ENCODE data around the gene SVEP1. TPM values are rescaled to one million over a fixed set of nuclear protein-coding genes. Genes with fewer than 3 reads are reported as not detected.

Gene SVEP1
- total and polyA plus RNA-seq, 2 experiments from 2014 or later: 1.9 to 4.4 TPM

DNA sequence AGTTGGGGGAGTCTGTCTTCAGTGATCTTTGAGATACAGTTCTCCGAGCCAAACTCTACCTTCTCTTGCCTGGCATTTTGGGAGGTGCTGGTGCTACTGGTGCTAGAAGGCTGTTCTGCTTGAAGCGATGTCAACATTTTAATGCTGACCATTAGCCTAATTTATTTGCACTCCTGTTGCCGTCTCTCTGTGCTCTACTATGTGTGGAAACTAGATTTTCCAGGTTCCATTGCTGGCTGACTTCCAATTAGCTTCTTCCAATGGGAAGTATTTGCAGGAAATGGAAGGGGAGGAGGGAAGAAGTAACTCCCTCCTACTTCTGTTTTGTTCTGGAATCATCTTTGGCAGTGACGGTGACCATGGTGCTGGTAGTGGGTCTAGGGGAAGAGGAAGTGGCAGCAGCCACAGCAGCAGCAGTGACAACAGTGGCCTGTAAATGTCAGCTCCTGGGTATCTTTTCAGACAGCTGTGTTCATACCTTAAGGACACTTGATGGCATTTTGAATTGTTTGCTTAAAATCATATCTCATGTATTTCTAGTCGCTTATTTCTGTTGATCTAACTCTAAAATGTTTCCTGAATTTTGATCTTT lies 249.8 kb downstream of the SVEP1 start:
- H3K27ac ChIP-seq: no peak overlapping the region
- H3K9me3 ChIP-seq (ENCODE audit: low read depth): no peaks in the 10 kb centered on the region
- no peaks in the 10 kb centered on the region for H3K36me3 ChIP-seq
- TF ChIP-seq, protein P1, sequence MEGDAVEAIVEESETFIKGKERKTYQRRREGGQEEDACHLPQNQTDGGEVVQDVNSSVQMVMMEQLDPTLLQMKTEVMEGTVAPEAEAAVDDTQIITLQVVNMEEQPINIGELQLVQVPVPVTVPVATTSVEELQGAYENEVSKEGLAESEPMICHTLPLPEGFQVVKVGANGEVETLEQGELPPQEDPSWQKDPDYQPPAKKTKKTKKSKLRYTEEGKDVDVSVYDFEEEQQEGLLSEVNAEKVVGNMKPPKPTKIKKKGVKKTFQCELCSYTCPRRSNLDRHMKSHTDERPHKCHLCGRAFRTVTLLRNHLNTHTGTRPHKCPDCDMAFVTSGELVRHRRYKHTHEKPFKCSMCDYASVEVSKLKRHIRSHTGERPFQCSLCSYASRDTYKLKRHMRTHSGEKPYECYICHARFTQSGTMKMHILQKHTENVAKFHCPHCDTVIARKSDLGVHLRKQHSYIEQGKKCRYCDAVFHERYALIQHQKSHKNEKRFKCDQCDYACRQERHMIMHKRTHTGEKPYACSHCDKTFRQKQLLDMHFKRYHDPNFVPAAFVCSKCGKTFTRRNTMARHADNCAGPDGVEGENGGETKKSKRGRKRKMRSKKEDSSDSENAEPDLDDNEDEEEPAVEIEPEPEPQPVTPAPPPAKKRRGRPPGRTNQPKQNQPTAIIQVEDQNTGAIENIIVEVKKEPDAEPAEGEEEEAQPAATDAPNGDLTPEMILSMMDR (IDR thresholded peaks at IDR 0.05; ENCODE audit: low read depth, low read length): no peak
- no peaks in the 10 kb centered on the region for H3K27me3 ChIP-seq
- no peak overlapping the region for H3K4me3 ChIP-seq
- H3K4me1 ChIP-seq (ENCODE audit: low read depth): no peaks in the 10 kb centered on the region
- no peak for DNase-seq (ENCODE audit: low read depth in 1 of 2, low spot score in 1 of 2)

DNA sequence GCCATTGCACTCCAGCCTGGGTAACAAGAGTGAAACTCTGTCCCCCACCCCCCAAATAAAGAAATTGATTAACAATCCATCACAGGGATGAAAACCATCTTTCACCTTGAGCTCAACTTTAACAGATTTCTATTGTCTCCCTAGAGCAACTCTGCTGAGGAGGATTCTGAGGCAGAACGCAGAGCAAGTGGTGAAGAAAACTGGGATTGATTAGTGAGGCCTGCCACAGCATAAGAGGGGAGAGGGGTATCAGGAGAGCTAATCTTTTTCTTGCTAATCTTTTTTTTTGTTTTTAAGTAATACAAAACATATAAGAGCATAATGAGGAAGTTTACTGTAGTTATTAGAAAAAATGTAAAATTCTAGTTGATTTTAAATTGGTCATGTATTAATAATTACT lies 250.8 kb downstream of the SVEP1 start:
- Histone ChIP-seq H3K4me3 (no peak overlapping the region), H3K27ac (no peak overlapping the region), H3K36me3 (no peaks in the 10 kb centered on the region), H3K4me1 (ENCODE audit: low read depth) (no peaks in the 10 kb centered on the region), H3K27me3 (no peaks in the 10 kb centered on the region), H3K9me3 (ENCODE audit: low read depth) (no peaks in the 10 kb centered on the region)
- TF ChIP-seq, protein P1 (IDR thresholded peaks at IDR 0.05; ENCODE audit: low read depth, low read length): no peak
- DNase-seq (ENCODE audit: low read depth in 1 of 2, low spot score in 1 of 2): no peak

DNA sequence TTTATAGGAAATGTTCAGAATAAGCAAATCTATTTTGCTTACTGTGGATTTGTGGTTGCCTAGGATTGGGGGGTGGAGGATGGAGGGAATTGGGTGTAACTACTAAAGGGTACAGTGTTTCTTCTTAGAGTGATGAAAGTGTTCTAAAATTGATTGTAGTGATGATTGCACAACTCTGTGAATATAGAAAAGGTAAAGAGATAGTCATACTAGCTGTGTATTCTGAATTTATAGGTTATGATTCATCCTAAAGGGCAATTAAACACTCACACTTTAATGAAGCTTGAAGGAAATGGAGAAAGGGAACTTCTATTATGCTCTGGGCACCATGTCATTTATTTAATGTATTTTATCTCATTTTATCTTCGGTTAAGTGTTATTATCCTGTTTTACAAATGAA lies 251.8 kb downstream of the SVEP1 start:
- Histone ChIP-seq H3K4me1 (ENCODE audit: low read depth) (no peaks in the 10 kb centered on the region), H3K27ac (no peak overlapping the region), H3K9me3 (ENCODE audit: low read depth) (no peaks in the 10 kb centered on the region), H3K36me3 (no peaks in the 10 kb centered on the region), H3K4me3 (no peak overlapping the region), H3K27me3 (no peaks in the 10 kb centered on the region)
- TF ChIP-seq, protein P1 (IDR thresholded peaks at IDR 0.05; ENCODE audit: low read depth, low read length): no peak
- no peak for DNase-seq (ENCODE audit: low read depth in 1 of 2, low spot score in 1 of 2)

DNA sequence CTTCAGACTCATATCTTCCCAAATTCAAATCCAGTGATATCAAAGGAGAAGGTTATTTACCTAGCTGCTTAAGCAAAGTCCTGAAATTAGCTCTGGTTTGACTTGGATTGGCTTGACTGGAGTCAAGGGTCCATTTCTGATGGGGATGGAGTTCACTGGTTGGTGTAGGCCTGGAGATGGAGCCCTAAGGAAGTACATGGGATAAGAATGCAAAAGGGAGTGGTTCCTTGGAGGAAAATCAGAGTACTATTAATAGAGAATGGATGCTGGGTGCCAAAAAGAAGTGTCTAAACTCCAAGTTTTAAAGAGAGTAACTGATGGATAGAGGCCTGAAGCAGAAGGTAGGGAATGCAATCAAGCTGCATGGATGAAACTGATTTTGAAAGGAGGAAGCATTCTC lies 255.7 kb downstream of the SVEP1 start:
- H3K27ac ChIP-seq: no peak overlapping the region
- TF ChIP-seq, protein P1 (IDR thresholded peaks at IDR 0.05; ENCODE audit: low read depth, low read length): no peak
- DNase-seq (ENCODE audit: low read depth in 1 of 2, low spot score in 1 of 2): no peak
- no peaks in the 10 kb centered on the region for H3K4me1 ChIP-seq (ENCODE audit: low read depth)
- H3K9me3 ChIP-seq (ENCODE audit: low read depth): no peaks in the 10 kb centered on the region
- no peak overlapping the region for H3K4me3 ChIP-seq
- H3K27me3 ChIP-seq: no peaks in the 10 kb centered on the region
- H3K36me3 ChIP-seq: no peaks in the 10 kb centered on the region

DNA sequence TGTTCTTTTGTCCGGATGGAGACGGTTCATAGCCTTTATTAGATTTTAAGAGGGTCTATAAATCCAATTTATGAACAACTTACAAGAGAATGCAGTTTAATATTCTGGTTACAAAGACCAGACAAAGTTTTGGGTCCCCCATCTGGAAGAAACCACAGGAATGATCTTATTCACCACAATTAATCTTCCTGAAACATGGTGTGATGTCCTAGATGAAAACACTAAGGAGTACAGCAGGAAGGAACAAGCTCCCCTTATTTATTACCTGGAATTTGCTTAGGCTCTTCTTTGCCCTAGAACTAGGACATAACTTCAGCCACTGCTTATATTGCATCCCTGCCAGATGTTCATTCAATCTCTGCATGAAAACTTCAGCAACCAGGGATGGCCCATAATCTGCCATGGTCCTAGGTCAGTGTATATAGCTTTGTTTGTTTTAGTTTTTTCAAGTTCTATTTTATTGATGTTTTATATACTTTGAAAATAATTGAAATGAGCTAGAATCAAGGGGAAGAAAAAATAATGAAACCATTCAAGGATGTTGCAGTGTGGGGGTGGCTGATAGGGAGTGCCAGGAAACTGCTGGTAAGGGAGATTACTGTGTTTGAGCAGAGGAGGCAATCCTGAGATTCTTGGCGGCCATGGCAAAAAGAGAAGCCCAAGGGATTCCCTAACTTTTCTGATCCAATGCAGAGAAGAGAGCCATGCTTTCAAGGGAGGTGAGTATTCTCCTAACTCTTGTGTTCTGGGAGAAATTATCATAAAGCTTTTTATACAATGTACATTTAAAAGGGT lies 258.7 kb downstream of the SVEP1 start:
- TF ChIP-seq, protein P1 (IDR thresholded peaks at IDR 0.05; ENCODE audit: low read depth, low read length): no peak
- H3K27me3 ChIP-seq: no peaks in the 10 kb centered on the region
- no peak overlapping the region for H3K27ac ChIP-seq
- H3K36me3 ChIP-seq: no peaks in the 10 kb centered on the region
- no peaks in the 10 kb centered on the region for H3K9me3 ChIP-seq (ENCODE audit: low read depth)
- H3K4me3 ChIP-seq: no peak overlapping the region
- DNase-seq (ENCODE audit: low read depth in 1 of 2, low spot score in 1 of 2): peak in 1 of 2 donors; percentile 74
- no peaks in the 10 kb centered on the region for H3K4me1 ChIP-seq (ENCODE audit: low read depth)

All from cardiac muscle cell (in vitro differentiated cells and primary cell).